C4-2B (cell line): Measurements from ENCODE around the gene KLHL1.

Experiments
- CTCF ChIP-seq: fragments of 450-650 bp; conservative IDR thresholded peaks from 2 replicates; pipeline ENCODE4 v1.5.1; 2017; ENCODE audit warnings: mild to moderate bottlenecking
- ZFX ChIP-seq: fragments of 450-650 bp; IDR thresholded peaks from 2 replicates; pipeline ENCODE4 v1.6.1; 2017

- TF ChIP-seq CTCF: no peak
- no peak for TF ChIP-seq ZFX
Observed at GRCh38 chr13:69921156-69921555, 187.1 kb downstream of the KLHL1 start.
